NCI-H510A treated with DMSO at 0.1 percent for 48 hours (cell line): Measurements from ENCODE around the gene LLGL1.

Experiments used
- DNase-seq: peaks from one replicate; lab custom pipeline; 2025; lab: John Stamatoyannopoulos, UW

Gene LLGL1

GRCh38 chr17:18270046-18270931 is 44.9 kb downstream of the LLGL1 start:
- no peak for DNase-seq

DNA sequence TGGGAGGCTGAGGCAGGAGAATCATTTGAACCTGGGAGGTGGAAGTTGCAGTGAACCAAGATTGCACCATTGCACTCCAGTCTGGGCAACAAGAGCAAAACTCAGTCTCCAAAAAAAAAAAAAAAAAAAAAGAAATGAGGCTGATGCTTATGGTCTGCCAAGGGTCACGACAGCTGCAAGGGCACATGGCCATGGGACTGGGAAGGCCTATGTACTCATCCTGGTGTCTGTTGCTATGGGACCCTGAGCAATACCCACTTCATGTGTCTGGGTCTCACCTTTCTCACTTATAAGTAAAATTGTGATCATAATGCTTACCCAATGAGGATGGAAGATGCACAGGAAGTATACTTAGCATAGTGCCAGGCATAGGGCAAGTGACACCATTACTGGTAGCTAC is 51.6 kb downstream of the LLGL1 start:
- DNase-seq, result no peak

DNA sequence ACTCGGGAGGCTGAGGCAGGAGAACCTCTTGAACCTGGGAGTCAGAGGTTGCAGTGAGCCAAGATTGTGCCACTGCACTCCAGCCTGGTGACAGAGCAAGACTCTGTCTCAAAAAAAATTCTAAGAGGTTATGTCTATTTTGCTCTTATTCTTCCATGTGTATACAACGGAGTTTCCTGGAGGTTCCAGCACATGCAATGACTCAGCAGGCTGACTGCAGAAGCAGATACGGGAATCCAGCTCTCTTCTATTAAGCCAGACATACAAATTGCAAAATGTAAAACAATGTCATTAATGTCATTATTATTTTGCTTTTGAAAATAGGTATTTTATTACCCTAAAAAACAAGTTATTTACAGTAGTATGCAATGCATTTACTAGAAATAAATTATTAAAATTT is 53.4 kb downstream of the LLGL1 start:
- DNase-seq, result no peak

- DNase-seq, result no peak
These were observed 54.8 kb downstream of the LLGL1 start for GRCh38 chr17:18280249-18280648.

DNA sequence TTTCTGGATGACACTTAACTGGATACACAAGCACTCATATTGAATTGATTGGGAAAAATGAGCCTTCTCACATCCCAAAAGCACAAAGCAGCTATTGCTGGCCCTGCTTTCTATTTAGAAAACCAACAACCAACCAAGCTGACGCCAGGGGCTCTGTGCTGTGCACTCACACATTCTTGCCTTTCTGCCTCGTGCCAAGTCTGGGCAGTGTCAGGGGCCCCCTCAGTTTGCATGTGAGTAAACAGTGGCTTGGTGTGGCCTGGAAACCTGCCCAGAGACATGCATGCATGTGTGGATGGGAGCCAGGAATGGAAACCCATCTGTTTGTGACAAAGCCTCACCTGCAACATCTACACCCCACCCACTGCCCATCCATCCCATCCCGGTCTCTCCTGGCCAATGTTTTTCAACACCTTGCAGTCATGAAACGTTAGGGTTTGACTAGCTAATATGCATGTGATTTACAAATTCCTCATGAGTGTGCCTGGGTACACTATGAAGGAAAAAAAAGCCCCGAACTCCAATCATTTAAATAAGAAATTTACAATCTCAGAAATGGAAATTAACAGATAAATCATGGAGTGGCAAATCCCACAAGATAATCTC is 55.4 kb downstream of the LLGL1 start:
- DNase-seq, result no peak

GRCh38 chr17:18281788-18282187 is 56.4 kb downstream of the LLGL1 start:
- no peak for DNase-seq

DNA sequence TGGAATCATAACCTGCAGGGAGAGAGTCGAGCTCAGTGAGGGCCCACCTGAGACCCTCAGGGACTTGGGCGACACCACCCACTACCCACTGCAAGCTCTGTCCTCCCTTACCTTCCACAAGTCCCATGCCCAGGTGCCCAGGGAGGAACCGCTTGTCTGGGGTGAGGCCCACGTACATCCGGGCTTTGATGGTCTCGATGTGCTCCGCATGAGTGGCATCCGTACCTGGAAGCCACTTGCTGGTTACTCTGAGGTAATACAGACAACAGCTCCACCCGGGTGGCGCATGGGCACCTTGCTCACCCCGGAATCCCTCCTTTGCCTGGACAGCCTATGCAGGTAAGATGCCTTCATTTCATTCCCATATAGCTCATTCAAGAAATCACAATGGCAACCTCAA is 59.9 kb downstream of the LLGL1 start:
- DNase-seq, result no peak

DNA sequence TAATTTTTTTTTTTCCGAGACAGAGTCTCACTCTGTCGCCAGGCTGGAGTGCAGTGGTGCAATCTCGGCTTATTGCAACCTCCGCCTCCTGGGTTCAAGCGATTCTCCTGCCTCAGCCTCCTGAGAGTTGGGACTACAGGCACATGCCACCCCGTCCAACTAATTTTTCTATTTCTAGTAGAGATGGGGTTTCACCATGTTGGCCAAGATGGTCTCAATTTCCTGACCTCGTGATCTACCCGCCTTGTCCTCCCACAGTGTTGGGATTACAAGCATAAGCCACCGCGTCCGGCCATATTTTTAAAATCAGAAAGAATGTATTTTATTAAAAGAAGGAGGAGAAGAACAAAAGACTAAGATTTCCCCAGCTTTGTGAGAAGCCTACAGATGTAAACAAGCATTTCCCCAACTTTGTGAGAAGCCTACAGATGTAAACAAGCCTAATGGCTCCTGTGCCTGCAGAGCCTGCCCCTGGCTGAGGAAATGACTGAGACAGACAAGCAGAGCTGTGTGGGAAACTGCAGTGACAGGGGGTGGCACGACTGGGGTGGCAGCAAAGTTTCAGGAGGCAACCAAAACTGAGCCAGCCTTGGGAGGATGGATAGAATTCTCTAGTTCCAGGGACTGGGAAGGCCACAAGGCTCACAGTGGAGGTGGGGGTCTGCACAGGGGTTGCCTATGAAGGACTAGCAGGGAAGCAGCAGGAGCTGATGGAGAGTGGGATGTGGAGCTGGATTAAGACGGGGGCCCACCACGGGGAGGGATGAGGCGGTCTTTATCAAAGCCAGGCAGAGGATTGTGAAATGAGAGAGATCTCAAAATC is 66.5 kb downstream of the LLGL1 start:
- DNase-seq, result no peak
